Esophagus squamous epithelium (tissue), 4 donors: ENCODE measurements around the gene TMTC1.

ENCODE experiments used
- CTCF ChIP-seq, 6 experiments: fragments of 450-650 bp in 4 of 6; fragments of 200-600 bp in 2 of 6; sonication (generic) in 2 of 6; IDR thresholded peaks; one replicate each; pipeline ENCODE4 v1.5.1; 2016 to 2019; ENCODE audit warnings: antibody characterized with exemption in 6 of 6, mild to moderate bottlenecking in 4 of 6, moderate library complexity in 4 of 6
- POLR2A ChIP-seq, 4 donors: fragments of 450-650 bp; IDR thresholded peaks; one replicate each; pipeline ENCODE4 v1.6.1; 2017; ENCODE audit warnings: antibody characterized with exemption in 4 of 4, mild to moderate bottlenecking in 4 of 4, moderate library complexity in 3 of 4

GRCh38 chr12:29703528-29703927, 80.2 kb downstream of the TMTC1 start:
- TF ChIP-seq CTCF (IDR thresholded peaks at IDR 0.05), result no peak
- no peak for TF ChIP-seq POLR2A (IDR thresholded peaks at IDR 0.05)
